ENCODE data around the gene RHOH.

Gene RHOH

GRCh38 chr4:40205259-40206198 lies 8.7 kb downstream of the RHOH start:
- DNase-seq (ENCODE audit: low spot score) = no peak

GRCh38 chr4:40206426-40206825 lies 9.6 kb downstream of the RHOH start:
- DNase-seq (ENCODE audit: low spot score) = no peak

GRCh38 chr4:40209401-40209800 lies 12.6 kb downstream of the RHOH start:
- no peak for DNase-seq (ENCODE audit: low spot score)

GRCh38 chr4:40210776-40211175 lies 13.9 kb downstream of the RHOH start:
- DNase-seq (ENCODE audit: low spot score) = no peak

- DNase-seq (ENCODE audit: low spot score) = no peak
These were observed 14.7 kb downstream of the RHOH start for GRCh38 chr4:40211224-40212185.

GRCh38 chr4:40212674-40213527 lies 16.1 kb downstream of the RHOH start:
- peak; percentile 33 for DNase-seq (ENCODE audit: low spot score)

GRCh38 chr4:40214038-40214437 lies 17.2 kb downstream of the RHOH start:
- DNase-seq (ENCODE audit: low spot score) = no peak

GRCh38 chr4:40214661-40215418 lies 18.0 kb downstream of the RHOH start:
- DNase-seq (ENCODE audit: low spot score) = no peak

GRCh38 chr4:40216622-40217366 lies 20.0 kb downstream of the RHOH start:
- no peak for DNase-seq (ENCODE audit: low spot score)

GRCh38 chr4:40221744-40222143 lies 24.9 kb downstream of the RHOH start:
- no peak for DNase-seq (ENCODE audit: low spot score)

GRCh38 chr4:40223343-40223742 lies 26.5 kb downstream of the RHOH start:
- DNase-seq (ENCODE audit: low spot score) = no peak

GRCh38 chr4:40224432-40224831 lies 27.6 kb downstream of the RHOH start:
- DNase-seq (ENCODE audit: low spot score) = no peak

- DNase-seq (ENCODE audit: low spot score) = no peak
These were observed 28.7 kb downstream of the RHOH start for GRCh38 chr4:40225497-40225896.

GRCh38 chr4:40227284-40227683 lies 30.5 kb downstream of the RHOH start:
- DNase-seq (ENCODE audit: low spot score) = no peak

GRCh38 chr4:40228497-40229365 lies 31.9 kb downstream of the RHOH start:
- peak; percentile 28 for DNase-seq (ENCODE audit: low spot score)

- DNase-seq (ENCODE audit: low spot score) = no peak
These were observed 34.6 kb downstream of the RHOH start for GRCh38 chr4:40231316-40231863.

- DNase-seq (ENCODE audit: low spot score) = no peak
These were observed 35.8 kb downstream of the RHOH start for GRCh38 chr4:40232610-40233009.

- DNase-seq (ENCODE audit: low spot score) = no peak
These were observed 36.4 kb downstream of the RHOH start for GRCh38 chr4:40233227-40233626.

- DNase-seq (ENCODE audit: low spot score) = no peak
These were observed 37.7 kb downstream of the RHOH start for GRCh38 chr4:40234519-40235039.
